ENCODE data around the gene UCP3.

UCP3 gene

DNA sequence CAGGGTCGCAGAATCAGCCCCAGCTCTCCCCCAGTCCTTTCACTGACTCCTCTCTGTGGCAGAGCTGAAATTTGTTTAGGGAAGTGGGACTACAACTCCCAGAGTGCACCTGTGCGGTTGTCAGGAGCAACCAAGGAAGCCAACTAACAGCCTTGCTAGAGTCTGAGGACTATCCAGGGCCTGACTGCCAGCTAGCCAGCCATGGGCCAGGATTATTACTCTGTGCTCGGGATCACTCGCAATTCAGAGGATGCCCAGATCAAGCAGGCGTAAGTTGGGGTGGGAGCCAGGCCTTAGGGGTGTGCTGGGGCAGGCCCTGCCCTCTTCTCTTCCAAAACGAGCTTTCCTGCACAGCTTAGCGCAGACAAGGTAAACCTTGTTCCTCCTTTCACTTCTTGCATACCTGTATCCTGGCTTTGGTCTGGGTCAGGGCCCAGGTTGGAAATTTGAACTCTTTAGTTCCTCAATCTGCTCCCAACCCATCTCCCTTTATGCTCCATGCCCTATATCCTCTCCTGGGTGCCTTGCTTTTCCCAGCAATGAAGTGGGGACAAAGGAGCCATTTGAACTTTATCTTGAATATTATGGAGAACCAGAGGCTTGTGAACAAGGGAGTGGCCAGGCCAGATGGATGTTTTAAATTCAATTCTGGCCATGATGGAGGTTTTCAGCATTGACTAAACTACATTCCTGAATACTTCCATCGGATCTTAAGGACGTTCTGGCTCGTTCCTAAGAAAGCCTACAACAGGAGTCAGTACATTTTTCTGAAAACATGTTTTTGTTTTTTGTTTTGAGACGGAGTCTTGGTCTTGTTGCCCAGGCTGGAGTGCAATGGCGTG, 57.8 kb downstream of the UCP3 start, which contains the start of gene DNAJB13:
Gene DNAJB13 (plus strand): TSS at position 158 of the 842 bp plus-strand sequence. CDS start 44 bp downstream, at position 202.
- DNase-seq: no peak
